GM19468 (cell line): ENCODE measurements around the gene PRSS16.

Experiments
- ATAC-seq: cut with Tn5 transposase; IDR thresholded peaks from one replicate; pipeline ENCODE4 v1.9.1; 2021; ENCODE audit warnings: mild to moderate bottlenecking, moderate library complexity, moderate number of reproducible peaks; ENCODE audit not compliant: unreplicated experiment; ENCODE audit errors: extremely low read depth

The PRSS16 gene

DNA sequence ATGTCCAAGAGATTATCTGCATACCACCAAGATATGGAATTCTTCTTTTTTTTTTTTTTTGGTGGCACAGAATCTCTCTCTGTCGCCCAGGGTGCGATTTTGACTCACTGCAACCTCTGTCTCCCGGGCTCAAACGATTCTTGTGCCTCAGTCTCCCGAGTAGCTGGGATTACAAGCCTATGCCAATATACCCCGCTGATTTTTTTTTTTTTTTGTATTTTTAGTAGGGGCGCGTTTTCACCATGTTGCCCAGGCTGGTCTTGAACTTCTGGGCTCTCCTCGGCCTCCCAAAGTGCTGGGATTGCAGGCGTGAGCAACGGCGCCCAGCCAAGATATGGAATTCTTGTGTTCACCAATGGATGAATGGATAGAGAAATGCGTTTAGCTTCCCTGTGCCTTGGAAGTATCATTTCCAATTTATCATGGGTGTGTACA, 33.6 kb downstream of the PRSS16 start:
- ATAC-seq, result no peak

DNA sequence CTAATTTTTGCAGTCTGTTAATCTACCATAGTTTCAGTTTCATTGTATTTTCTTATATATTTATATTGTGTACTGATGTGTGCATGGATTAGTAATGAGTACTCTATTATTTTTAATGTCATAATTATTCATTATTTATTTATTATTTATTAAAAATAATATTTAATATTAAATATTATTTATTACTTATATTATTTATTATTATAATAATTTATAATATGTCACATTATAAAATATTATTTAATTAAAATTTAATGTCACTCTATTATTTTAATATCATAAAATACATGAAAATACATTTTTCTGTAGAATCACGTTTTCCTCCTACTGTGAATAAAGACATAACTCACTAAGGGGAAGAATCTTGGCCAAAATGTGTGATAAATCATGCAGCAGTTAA, 34.1 kb downstream of the PRSS16 start:
- ATAC-seq, result no peak

DNA sequence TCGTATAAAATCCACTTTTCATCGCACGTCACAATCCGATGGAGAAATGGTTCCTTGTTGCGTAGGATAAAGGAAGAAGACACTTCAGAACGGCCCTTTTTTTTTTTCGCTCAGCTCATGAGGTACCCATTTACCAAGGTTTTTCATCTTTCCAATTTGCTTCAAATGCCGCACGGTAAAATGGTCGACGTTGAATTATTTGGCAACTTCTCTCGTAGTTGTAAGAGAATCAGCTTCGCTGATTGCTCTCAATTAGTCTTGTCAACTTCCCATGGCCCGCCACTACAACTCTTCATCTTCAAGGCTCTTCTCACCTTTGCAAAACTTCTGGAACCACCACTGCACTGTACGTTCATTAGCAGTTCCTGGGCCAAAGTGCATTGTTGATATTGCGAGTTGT, 35.8 kb downstream of the PRSS16 start:
- ATAC-seq, result no peak

DNA sequence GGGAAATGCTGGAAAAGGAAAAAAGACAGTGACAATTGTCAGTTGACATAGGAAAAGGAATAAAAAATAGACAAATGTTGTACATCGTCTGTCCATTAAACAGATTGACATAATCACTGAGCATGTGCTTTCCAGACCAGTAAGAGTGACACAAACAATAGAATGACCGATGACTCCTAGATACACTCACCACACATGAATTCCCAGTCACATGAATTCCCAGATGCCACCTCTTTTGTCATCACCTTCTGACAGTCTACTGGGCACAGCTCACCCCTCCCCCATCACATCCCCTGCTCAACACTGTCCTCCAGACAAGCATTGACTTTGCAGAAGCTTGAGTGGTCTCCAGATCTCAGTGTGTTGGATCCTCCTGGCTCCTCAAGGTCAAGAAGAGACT, 38.6 kb downstream of the PRSS16 start:
- no peak for ATAC-seq

DNA sequence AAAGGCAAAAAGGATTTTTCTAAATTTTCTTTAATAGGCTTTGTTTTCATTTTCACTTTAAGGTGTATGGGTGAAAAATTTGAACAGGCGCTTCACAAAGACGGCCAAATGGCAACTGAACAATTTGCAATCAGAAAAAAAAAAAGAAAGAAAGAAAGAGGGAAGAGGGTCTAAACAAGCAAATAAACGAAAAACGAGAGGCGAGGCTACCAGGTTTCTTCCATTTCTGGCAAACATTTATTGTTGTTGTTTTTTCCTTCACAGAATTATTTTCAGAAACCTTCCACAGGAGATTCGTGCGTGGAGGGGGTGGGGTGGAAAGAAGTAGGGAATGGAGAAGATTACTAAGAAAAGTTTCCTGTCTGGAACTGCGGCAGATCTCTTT, 40.2 kb downstream of the PRSS16 start:
- ATAC-seq, result no peak

DNA sequence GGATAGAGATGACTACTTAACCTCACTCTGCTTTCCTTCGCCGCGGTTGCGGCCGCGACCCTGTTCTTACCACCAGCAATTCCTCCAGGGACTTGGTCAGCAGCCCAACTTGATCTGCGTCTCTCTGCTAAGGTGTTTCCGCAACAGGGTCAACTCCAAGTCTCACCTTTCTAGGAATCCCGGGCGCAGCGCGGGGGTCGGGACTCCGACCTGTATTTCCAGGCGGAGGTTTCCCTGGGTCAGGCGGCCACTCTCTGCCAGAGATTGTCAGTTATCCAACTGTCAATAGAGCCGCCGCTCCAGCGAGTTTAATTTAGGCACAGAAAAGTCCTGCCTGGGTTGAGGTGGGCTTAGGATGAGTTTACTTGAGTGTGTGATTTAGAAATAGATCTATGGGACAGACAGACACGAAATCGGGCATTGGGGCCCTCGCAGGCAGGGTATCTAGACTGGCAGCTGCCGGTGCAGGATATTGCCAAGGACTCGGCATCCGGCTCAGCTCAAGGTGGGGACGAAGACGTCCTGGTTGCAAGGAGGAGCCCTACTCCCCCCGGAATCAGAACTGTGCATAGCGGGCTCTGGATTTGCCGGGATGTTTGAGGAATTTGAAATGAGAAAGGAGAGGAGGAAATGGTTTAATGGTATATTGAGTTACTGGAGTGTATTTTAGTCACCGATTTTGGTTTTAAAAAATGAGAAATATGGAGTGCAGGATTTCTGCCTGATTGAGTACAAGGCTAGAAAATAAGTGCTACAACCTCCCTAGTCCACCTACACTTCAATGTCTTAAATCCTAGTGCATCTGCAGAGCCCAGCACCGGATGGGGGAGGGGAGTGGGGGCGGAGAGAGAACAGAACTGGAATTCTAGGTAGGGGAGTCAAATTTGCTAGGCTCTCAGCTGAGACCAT, 40.9 kb downstream of the PRSS16 start:
- ATAC-seq, result no peak

DNA sequence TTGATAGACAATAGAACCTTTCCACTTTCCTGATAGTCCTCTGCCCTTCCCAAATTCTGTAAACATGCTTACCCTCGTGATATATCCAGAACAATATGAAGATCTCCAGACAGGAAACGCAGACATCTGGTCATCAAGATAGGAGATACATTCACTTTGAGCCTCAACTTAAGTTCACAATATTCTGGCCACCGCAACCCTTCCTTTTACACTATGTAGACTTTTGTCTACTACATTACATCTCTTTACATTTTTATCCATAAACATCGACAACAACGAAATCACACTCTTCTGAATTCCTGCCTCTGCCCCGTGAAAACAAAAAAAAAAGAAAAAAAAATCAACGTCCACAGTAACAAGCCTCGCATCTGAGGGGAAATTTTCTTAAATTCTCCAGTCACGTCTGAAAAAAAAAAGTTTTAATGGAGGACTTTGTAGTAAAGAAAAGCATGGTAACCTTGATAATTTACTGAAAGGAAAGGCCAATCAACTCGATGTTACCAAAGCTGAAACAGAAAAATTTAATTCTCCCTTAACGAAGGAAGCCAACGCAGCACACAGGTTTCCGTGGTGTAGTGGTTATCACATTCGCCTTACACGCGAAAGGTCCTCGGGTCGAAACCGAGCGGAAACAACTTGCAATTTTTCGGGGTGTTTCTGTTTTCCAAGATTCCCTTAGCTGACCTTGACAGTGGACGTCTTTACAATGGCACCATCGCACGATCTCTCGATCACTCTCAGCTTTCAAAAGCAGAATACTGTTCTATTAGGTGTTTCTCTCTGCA, 42.8 kb downstream of the PRSS16 start:
- no peak for ATAC-seq

DNA sequence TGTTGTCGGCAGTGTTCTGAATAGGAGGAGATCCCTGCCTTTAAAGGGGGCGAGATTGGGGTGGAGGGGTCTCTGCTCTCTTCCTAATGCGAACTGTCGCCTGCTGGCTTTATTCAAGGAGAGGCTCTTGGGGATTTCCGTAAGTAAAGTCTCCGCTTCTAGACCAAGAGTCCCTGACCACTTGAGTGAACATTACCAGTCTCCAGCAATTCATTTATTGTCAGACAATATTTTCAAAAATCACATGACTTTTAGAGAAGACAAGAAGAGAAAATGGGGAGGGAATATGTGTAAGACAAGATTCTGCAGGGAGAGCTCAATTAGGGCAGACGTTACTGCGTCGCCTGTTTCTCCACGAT, 43.3 kb downstream of the PRSS16 start:
- ATAC-seq, result no peak

DNA sequence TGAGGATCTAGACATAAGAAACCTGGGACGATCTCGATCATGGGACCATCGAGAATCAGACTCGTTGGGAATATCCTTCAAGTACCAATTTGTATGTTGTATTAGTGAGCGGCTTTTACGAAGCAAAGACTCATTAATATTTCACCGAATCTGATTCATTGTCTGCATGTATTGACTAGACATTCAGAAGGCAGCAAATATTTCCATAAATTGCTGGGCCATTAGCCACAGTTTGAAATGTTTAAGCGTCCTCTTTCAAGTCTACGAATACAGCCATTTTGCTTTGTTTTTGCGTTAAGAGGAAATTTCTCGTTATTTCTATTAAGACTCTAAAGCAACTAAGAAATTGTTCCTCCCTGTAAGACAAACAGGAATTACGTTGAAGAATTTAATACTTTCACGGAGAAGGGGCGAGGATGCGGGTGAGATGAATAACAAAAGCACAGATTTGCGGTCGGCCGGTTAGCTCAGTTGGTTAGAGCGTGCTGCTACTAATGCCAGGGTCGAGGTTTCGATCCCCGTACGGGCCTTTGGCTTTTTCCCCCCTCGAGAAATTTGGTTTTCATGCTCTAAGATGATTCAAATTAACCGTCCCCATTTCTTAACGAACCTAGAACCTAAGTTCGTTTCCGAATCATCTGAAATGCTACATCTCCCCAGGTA, 46.1 kb downstream of the PRSS16 start:
- no peak for ATAC-seq

DNA sequence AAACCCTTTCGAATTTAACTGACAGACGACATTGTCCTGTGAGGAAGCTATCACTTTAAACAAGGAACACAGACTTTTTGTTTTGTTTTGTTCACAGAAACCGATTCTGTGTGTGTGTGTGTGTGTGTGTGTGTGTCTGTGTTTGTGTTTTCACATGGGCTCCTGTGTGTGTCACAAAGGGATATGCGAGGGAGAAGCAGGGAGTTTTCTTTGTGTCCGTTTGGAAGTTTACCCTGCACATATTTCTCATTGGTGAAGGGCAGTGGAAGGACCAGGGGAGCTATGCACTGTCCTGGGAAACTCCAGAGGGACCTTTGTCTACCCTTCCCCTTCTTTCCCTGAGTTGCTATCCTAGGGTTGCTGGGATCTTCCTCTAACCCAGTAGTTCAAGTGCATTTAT, 46.9 kb downstream of the PRSS16 start:
- ATAC-seq, result no peak

DNA sequence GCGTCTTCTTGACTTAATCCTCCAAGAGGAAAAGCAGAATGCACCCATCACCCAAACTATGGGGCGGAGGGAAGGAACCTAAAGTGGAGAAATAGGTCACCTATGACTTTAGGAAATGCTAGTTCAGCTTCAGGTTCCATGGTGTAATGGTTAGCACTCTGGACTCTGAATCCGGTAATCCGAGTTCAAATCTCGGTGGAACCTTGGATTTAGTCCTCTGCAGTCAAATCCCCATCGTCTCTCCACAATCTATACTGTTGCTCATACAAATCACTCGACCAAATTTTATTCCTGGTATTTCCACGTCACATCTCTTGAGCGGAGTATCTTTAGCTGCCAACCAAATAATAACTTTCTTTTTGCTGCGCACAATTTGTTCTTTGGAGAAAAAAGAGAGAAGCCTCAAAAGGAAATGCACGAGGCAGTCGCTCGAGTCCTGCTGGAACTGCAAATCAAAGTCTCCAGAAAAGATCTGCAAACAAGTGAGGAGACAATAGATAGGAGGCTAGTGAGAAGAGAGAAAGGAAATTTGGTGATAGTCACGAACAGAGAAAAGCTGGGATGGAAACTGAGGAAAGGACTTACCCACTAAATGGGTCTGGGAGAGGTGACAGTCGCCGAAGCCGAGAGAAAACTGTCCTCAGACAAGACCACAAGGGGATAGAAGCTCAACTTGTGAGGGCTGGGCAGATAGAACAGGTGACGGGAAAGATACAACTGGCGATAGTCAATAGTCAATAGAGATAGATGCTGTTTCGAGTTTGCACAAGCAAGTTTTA, 48.0 kb downstream of the PRSS16 start:
- ATAC-seq, result no peak

DNA sequence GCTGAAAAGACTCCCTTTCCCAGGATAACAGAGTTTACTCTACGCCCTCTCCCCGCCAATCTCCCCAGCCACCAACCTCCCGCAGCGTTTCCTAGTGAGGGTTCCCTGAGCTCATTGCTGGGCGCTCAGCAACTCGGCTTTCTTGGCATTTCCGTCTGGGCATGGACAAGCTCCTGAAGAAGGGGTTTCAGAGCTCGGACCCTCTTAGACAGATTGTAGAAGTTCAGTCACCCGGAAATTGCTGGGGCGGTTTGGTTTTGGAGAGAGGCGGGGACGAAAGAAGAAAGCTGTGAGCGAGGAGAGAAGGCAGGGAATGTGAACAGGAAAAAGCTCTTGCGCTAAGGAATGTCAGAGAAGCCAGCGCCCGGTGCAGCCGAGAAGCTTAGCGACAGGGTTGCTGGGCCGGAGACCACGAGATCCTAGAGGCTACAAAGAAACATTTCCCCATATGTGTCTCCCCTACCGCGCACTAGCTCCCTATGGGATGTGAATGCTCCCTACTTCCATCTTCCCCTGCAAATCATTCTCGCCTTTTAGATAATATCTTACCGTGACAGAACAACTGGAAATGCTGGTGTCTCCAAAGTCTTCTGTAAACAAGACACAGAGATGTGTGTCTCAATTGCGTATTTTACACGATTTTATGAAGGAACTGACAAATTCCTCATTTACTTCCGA, 48.7 kb downstream of the PRSS16 start:
- ATAC-seq, result no peak

DNA sequence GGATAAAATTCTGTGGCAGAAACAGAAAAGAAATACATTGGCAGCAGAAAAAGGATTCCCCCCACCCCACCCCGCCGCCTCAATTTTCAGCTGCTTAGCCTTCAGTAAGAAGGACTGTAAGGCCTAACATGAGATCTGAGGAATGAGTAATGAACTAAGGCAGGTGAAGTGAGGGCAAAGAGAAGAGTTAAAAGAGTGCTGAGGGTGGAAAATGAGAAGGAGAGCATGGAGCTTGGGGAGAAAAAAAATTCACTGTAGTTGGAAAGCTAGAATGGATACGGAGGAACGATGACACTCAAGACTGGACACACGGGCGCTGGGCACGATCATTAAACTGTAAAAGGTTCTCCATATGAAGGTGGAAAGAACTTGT, 50.0 kb downstream of the PRSS16 start:
- no peak for ATAC-seq

DNA sequence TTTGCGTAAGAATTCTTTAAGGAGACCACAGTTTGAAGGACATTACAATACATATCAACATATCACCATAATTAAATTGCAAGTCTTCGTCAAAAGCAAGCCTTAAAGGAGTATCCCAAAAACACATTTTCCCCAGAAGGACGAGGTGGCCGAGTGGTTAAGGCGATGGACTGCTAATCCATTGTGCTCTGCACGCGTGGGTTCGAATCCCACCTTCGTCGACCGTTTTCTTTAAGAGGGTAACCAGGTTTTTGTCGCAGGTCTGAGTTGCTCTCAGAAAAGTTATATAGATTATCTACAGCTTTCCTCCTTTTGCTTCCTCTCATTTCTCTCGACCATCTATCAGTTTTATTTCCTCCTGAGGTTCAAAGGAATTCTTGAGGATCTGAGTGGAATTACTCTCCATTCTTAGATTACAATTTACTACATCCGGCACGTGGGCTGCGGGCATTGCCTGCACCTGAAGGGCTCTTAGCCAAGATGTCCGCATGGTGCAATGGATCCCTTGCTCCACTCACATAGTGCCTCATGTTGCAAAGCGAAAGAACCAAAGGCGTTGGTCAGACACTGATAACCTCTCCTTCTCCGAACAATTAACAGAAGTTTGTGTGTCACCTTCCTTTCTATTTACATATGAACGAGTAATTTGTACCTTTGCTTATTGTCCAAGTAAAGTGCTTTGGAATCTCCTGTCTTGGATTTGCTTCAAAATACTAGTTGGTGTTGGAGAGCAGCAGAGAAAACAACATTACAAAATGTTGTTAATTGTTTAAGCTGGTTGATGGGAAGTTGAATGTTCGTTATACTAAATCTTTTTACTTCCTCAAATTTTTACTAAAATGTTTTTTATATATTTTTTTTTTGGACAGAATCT, 50.6 kb downstream of the PRSS16 start:
- no peak for ATAC-seq

DNA sequence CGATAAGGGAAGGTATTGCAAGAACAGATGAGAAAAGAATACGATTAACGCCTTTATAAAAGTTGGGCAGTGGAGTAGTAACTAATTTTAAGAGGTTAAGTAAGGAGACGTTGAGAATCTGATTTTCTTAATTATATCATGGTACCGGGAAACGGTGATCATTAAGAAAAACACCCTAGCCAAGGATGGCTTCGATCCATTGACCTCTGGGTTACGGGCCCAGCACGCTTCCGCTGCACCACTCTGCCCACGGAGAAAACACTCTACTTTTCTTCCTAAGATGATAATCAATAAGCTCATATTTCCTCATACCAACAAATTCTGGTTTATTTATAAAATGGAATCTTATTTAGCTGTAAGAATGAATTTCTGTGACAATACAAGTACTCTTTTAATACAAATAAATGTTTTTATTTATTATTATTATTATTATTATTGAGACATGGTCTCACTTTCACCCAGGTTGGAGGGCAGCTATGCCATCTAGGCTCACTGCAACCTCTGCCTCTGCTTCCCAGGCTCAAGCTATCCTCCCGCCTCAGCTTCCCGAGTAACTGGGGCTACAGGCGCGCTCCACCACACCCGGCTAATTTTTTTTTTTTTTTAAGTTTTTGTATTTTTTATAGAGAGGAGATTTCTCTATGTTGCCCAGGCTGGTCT, 56.2 kb downstream of the PRSS16 start:
- no peak for ATAC-seq
